ENCODE data around the gene IP6K1.
"Not testable (repeated sequence)": the region's sequence is repeated elsewhere in the genome, so short reads cannot be mapped to it uniquely, and the experiment has no call there.

IP6K1 gene

DNA sequence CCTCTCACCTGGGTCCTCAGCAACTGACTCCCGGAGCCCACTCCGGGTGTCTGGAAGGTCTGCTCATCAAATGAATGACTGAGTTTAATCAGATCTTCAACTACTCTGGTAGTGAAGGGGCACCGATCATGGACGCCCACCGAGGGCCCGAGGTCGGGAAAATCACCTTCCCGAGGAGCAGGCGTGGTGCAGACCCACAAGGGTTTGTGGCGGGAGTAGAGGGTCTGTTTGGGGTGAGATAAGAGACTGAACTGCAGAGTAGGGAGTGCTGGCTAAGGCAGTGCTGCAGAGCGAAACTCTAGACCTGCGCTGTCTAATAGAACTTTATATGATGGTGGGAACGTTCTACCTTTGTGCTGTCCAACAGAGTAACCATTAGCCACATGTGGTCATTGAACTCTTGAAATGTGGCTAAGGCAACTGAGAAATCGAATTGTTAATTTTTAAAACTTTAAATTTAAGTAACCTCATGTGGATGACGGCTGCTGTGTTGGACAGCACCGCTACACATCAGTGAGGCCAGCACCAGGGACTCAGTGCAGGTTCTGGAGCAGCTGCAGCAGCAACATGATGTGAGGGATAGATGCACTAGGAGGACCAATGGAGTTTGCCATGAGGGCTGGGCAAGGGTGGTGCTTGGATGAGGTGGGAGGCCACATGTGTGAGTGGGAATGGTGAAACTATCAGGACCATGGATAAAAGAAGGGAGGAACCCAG lies 96.3 kb downstream of the IP6K1 start:
- not testable (repeated sequence) for H2AFZ ChIP-seq (ENCODE audit: low read length); H3K9me2 ChIP-seq (ENCODE audit: low read depth, low read length); H3K79me2 ChIP-seq (ENCODE audit: insufficient read depth, low read length); H3K9me3 ChIP-seq (ENCODE audit: low read length); H4K20me1 ChIP-seq (ENCODE audit: insufficient read depth, low read length); H3F3A ChIP-seq (ENCODE audit: insufficient read depth, low read length); H3K27ac ChIP-seq (ENCODE audit: low read depth, low read length, poor library complexity, severe bottlenecking); H3K36me3 ChIP-seq (ENCODE audit: insufficient read depth, low read length); H3K27me3 ChIP-seq (ENCODE audit: insufficient read depth, low read length)
- peak overlapping the region; percentile 97 for H3K4me2 ChIP-seq (ENCODE audit: low read length)
- H3K4me1 ChIP-seq (ENCODE audit: insufficient read depth, low read length, severe bottlenecking) = peaks cover 25% of the 10 kb centered on the region
- H3K4me3 ChIP-seq (ENCODE audit: low read depth, low read length, poor library complexity, severe bottlenecking) = peak overlapping the region; percentile 96
- H3K9ac ChIP-seq (ENCODE audit: low read length) = peak overlapping the region; percentile 97

DNA sequence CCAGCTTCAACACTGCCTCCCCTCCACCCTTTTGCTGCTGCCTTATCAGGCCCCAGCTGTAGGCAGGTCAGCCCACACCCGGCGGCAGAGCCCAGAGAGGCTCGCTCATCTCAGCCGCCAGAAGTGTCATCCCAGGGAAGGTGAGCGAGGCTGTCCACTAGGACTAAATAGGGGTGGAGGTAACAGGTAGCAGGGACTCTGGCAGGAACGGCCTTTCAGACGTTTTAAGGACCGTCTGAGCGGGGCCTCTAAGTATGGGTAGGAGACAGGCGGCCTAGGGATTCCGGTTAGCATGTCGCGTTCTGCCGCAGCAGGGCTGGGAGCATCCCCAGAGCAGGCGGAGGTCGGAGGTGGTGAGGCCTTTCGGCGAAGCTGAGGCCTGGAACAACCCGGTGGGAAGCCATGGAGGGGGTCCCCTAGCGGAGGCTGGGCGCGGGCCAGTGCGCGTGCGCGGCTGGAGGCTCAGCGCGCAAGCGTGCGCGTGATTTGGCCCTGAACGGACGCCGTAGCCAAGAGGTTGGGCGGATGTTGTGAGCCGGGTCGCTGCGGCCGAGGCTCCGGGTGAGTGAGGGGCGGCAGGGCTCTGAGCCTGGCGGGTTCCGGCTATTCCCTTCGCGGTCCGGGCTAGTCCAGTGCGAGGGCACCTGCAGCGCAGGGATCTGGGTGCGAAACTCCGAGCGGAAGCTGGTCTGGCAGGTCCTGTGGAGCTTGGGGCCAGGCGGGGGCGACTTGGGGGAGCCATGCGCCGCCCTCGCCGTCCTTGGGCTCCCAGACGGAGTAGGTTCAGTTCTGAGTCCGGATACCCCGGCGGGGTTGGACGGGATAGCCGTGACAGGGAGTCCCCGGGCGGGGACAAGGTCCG lies 97.1 kb downstream of the IP6K1 start, which contains the start of the genes MST1 and RNF123:
Gene MST1 (minus strand): TSS at position 429 of the 862 bp plus-strand sequence. CDS start 783 bp downstream, outside the sequence.
Gene RNF123 (plus strand): TSS at position 512 of the 862 bp plus-strand sequence. CDS start 1,609 bp downstream, outside the sequence.
- H3K9me3 ChIP-seq (ENCODE audit: low read length) = no peaks in the 10 kb centered on the region
- peak within 1 kb of the TSS; percentile 97 for H3K4me2 ChIP-seq (ENCODE audit: low read length)
- H4K20me1 ChIP-seq (ENCODE audit: insufficient read depth, low read length) = no peaks in the 10 kb centered on the region
- no peak within 1 kb of the TSS for H2AFZ ChIP-seq (ENCODE audit: low read length)
- no peaks in the 10 kb centered on the region for H3K9me2 ChIP-seq (ENCODE audit: low read depth, low read length)
- H3F3A ChIP-seq (ENCODE audit: insufficient read depth, low read length) = no peaks in the 10 kb centered on the region
- 0 out of 2 replicates have a peak, but pooled peaks cover 5% of the 10 kb centered on the region for H3K79me2 ChIP-seq (ENCODE audit: insufficient read depth, low read length)
- peak within 1 kb of the TSS; percentile 96 for H3K4me3 ChIP-seq (ENCODE audit: low read depth, low read length, poor library complexity, severe bottlenecking)
- H3K9ac ChIP-seq (ENCODE audit: low read length) = peak within 1 kb of the TSS; percentile 97
- no peaks in the 10 kb centered on the region for H3K36me3 ChIP-seq (ENCODE audit: insufficient read depth, low read length)
- H3K27ac ChIP-seq (ENCODE audit: low read depth, low read length, poor library complexity, severe bottlenecking) = no peak within 1 kb of the TSS
- peaks cover 25% of the 10 kb centered on the region for H3K4me1 ChIP-seq (ENCODE audit: insufficient read depth, low read length, severe bottlenecking)
- H3K27me3 ChIP-seq (ENCODE audit: insufficient read depth, low read length) = no peaks in the 10 kb centered on the region
- no peak for TF ChIP-seq EZH2 (IDR thresholded peaks at IDR 0.05; ENCODE audit: borderline replicate concordance, low read length)

DNA sequence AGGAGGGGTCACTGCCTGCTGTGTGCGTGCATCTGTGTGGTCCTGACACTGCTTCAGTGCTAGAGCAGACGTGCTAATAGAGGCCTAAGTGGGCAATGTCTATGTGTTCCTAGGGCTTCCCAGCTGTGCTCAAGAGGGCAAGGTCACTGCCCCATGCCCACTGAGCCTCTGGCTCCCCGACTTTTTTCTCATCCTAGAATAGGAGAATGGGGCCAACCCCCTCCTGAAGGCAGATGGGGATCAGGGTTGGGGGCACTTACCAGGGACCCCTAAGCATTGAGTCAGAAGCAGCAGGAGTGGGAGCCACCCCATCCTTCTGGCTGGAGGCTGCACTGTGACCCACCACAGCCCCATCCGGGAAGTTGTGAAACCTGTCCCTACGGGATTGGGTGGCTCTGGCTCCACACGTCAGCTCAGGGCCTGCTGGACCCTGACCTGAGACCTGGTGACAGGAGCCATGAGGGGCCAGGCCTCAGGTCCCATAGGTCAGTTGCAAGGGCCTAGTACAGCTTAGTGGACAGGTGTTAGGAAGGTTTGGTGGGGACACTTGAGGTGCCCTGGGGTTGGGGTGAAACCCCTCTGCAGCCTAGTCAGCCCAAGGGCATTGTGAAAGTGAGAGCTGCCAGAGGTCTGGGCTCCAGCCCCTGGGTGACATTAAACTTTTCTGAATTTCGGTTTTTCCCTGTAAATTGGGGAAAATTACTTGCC lies 97.8 kb downstream of the IP6K1 start:
- not testable (repeated sequence) for H2AFZ ChIP-seq (ENCODE audit: low read length); H3K9me3 ChIP-seq (ENCODE audit: low read length); H3K27me3 ChIP-seq (ENCODE audit: insufficient read depth, low read length); H4K20me1 ChIP-seq (ENCODE audit: insufficient read depth, low read length); H3K9me2 ChIP-seq (ENCODE audit: low read depth, low read length); H3F3A ChIP-seq (ENCODE audit: insufficient read depth, low read length); H3K27ac ChIP-seq (ENCODE audit: low read depth, low read length, poor library complexity, severe bottlenecking); H3K79me2 ChIP-seq (ENCODE audit: insufficient read depth, low read length); H3K36me3 ChIP-seq (ENCODE audit: insufficient read depth, low read length)
- Histone ChIP-seq H3K4me3 (ENCODE audit: low read depth, low read length, poor library complexity, severe bottlenecking) (peak overlapping the region; percentile 96), H3K4me1 (ENCODE audit: insufficient read depth, low read length, severe bottlenecking) (peaks cover 25% of the 10 kb centered on the region), H3K4me2 (ENCODE audit: low read length) (peak overlapping the region; percentile 97), H3K9ac (ENCODE audit: low read length) (peak overlapping the region; percentile 97)

DNA sequence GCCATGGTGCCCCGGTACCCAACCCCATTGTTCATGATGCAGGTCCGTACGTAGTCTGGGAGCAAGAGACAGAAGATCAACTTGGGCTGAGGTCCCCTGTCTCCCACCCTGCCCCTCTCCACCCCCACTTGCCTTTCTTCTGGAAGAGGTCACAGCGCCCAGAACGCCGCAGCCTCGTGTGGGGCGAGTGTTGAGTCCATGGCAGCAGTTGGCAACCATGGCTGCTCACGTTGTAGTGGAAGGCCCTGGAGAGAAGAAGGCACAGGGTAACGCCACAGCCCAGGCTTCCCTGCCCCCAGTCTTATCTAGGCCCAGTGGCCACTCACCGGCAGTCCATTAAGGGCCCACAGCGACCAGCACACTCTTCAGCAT lies 98.9 kb downstream of the IP6K1 start:
- not testable (repeated sequence) for H4K20me1 ChIP-seq (ENCODE audit: insufficient read depth, low read length); H3K4me2 ChIP-seq (ENCODE audit: low read length); H3K9ac ChIP-seq (ENCODE audit: low read length); H3K79me2 ChIP-seq (ENCODE audit: insufficient read depth, low read length); H3K27ac ChIP-seq (ENCODE audit: low read depth, low read length, poor library complexity, severe bottlenecking); H3F3A ChIP-seq (ENCODE audit: insufficient read depth, low read length); H3K27me3 ChIP-seq (ENCODE audit: insufficient read depth, low read length); H3K9me3 ChIP-seq (ENCODE audit: low read length); H2AFZ ChIP-seq (ENCODE audit: low read length); H3K9me2 ChIP-seq (ENCODE audit: low read depth, low read length); H3K4me3 ChIP-seq (ENCODE audit: low read depth, low read length, poor library complexity, severe bottlenecking)
- Histone ChIP-seq H3K36me3 (ENCODE audit: insufficient read depth, low read length) (peaks cover 15% of the 10 kb centered on the region), H3K4me1 (ENCODE audit: insufficient read depth, low read length, severe bottlenecking) (peaks cover 25% of the 10 kb centered on the region)

DNA sequence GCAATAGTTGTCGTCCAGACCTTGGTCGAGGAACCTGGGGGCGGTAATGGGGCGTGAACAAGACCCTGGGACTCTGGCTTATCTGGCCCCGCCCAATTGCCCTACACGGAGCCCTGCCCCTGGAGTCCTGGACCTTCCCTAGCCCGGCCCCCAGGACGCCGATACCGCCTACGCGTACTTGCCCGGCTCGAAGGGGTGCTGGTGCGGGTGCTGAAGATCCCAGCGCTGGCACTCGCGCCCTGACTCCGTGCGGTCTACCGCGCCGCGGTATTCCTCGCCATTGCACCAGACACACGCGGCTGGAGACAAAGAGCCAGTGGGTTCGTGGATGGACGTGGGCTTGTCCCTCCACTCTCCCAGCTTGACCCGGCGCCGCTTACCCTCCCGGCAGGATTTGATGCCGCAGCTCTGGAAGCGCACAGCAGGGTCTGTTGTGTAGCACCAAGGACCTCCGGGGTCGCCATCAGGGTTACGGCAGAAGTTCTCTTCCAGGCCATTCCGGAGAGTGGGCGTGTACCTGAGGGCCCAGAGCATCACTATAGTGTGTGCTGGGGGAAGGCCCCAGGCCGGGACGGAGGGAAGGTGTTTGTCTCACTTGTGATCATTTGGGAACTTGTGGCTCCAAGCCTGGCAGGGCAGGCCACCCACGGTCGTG lies 99.4 kb downstream of the IP6K1 start:
- not testable (repeated sequence) for H3K9ac ChIP-seq (ENCODE audit: low read length); H3K27me3 ChIP-seq (ENCODE audit: insufficient read depth, low read length); H3K79me2 ChIP-seq (ENCODE audit: insufficient read depth, low read length); H3F3A ChIP-seq (ENCODE audit: insufficient read depth, low read length); H3K9me3 ChIP-seq (ENCODE audit: low read length); H3K27ac ChIP-seq (ENCODE audit: low read depth, low read length, poor library complexity, severe bottlenecking); H3K9me2 ChIP-seq (ENCODE audit: low read depth, low read length); H2AFZ ChIP-seq (ENCODE audit: low read length); H4K20me1 ChIP-seq (ENCODE audit: insufficient read depth, low read length)
- H3K4me3 ChIP-seq (ENCODE audit: low read depth, low read length, poor library complexity, severe bottlenecking) = peak overlapping the region; percentile 27
- H3K36me3 ChIP-seq (ENCODE audit: insufficient read depth, low read length) = peaks cover 21% of the 10 kb centered on the region
- H3K4me2 ChIP-seq (ENCODE audit: low read length) = peak overlapping the region; percentile 47; the same call in 1 of the 2 replicates
- peaks cover 25% of the 10 kb centered on the region for H3K4me1 ChIP-seq (ENCODE audit: insufficient read depth, low read length, severe bottlenecking)

DNA sequence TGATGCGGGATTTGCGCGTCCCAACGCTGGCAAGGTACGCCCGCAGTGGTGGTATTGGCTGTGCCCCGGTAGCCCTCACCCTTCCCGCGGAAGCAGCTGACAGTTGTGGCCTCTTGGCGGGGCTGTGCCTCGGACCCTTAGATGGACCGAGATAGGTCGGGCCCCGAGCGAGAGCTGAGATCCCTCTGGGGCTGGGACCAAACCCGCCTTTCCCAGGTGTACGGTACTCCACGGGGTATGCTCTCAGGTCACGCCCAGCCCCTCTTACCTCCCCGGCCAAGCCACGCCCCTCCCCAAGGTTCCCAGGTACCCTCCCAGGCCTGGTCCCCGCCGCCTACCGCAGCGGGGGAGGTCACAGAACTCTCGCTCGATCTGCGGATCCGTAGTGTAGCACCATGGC lies 100.0 kb downstream of the IP6K1 start:
- H3K79me2 ChIP-seq (ENCODE audit: insufficient read depth, low read length); H2AFZ ChIP-seq (ENCODE audit: low read length); H3K27ac ChIP-seq (ENCODE audit: low read depth, low read length, poor library complexity, severe bottlenecking); H3K9me2 ChIP-seq (ENCODE audit: low read depth, low read length); H3K9ac ChIP-seq (ENCODE audit: low read length); H3F3A ChIP-seq (ENCODE audit: insufficient read depth, low read length); H4K20me1 ChIP-seq (ENCODE audit: insufficient read depth, low read length); H3K9me3 ChIP-seq (ENCODE audit: low read length); H3K27me3 ChIP-seq (ENCODE audit: insufficient read depth, low read length): not testable (repeated sequence)
- Histone ChIP-seq H3K36me3 (ENCODE audit: insufficient read depth, low read length) (peaks cover 26% of the 10 kb centered on the region), H3K4me1 (ENCODE audit: insufficient read depth, low read length, severe bottlenecking) (peaks cover 25% of the 10 kb centered on the region), H3K4me3 (ENCODE audit: low read depth, low read length, poor library complexity, severe bottlenecking) (peak overlapping the region; percentile 27), H3K4me2 (ENCODE audit: low read length) (peak overlapping the region; percentile 47)

Measured in OCI-LY1 (cell line).